RWPE1 (cell line): ENCODE results near the gene RBMS3.

Source experiments
- CTCF ChIA-PET: fragments of 350-600 bp; sonication (Branson Sonifier 250); formaldehyde crosslinking; extraction: SDS; loops from one replicate; lab custom pipeline; 2021; lab: Yijun Ruan, JAX
- POLR2A ChIA-PET: fragments of 400-600 bp; formaldehyde crosslinking; extraction: SDS; loops from one replicate; lab custom pipeline; 2020; ENCODE audit warnings: antibody characterized with exemption; ENCODE audit not compliant: low non-redundant PET; lab: Yijun Ruan, JAX
- DNase-seq: peaks from one replicate; pipeline ENCODE4 v3.0.0; 2012; ENCODE audit warnings: low spot score
- H3K27ac ChIP-seq: fragments of 450-650 bp; 2 replicates; pipeline ENCODE4 v1.5.1; 2017
- CTCF ChIP-seq: fragments of 450-650 bp; conservative IDR thresholded peaks from 2 replicates; pipeline ENCODE4 v1.5.1; 2017; ENCODE audit warnings: low read depth, mild to moderate bottlenecking

RBMS3 gene

GRCh38 chr3:29583861-29584260 is 303.0 kb downstream of the RBMS3 start:
- CTCF ChIA-PET, result interaction anchor here (0.5 kb wide), 1 partner anchor 1172 kb away, joined by 5 read pairs; no protein-coding TSS in a partner anchor
- TF ChIP-seq CTCF, result no peak
- H3K27ac ChIP-seq, result no peak overlapping the region
- DNase-seq, result no peak
- POLR2A ChIA-PET, result no interaction called here

GRCh38 chr3:29585368-29585767 is 304.5 kb downstream of the RBMS3 start:
- no peak for TF ChIP-seq CTCF
- ChIA-PET CTCF (no interaction called here), POLR2A (no interaction called here)
- DNase-seq, result no peak
- H3K27ac ChIP-seq, result no peak overlapping the region

GRCh38 chr3:29587340-29587739 is 306.5 kb downstream of the RBMS3 start:
- H3K27ac ChIP-seq, result no peak overlapping the region
- TF ChIP-seq CTCF, result no peak
- DNase-seq, result no peak
- POLR2A ChIA-PET, result no interaction called here
- CTCF ChIA-PET, result no interaction called here

- DNase-seq, result no peak
- TF ChIP-seq CTCF, result no peak
- CTCF ChIA-PET, result no interaction called here
- POLR2A ChIA-PET, result no interaction called here
- H3K27ac ChIP-seq, result no peak overlapping the region
Measured at GRCh38 chr3:29590012-29590411, 309.1 kb downstream of the RBMS3 start.

GRCh38 chr3:29590461-29590860 is 309.6 kb downstream of the RBMS3 start:
- no peak for DNase-seq

GRCh38 chr3:29591579-29591978 is 310.7 kb downstream of the RBMS3 start:
- ChIA-PET POLR2A (no interaction called here), CTCF (no interaction called here)
- DNase-seq, result no peak
- H3K27ac ChIP-seq, result no peak overlapping the region
- TF ChIP-seq CTCF, result no peak

More at GRCh38 chr3:29590461-29590860, 309.6 kb downstream of the RBMS3 start:
- TF ChIP-seq CTCF, result no peak
- POLR2A ChIA-PET, result no interaction called here
- H3K27ac ChIP-seq, result no peak overlapping the region
- CTCF ChIA-PET, result interaction anchor here (0.6 kb wide), 1 partner anchor 1343 kb away, joined by 3 read pairs; no protein-coding TSS in a partner anchor
